GM21619 (cell line): ENCODE data around the gene EDDM3A.

Experiments used
- ATAC-seq: cut with Tn5 transposase; IDR thresholded peaks from one replicate; pipeline ENCODE4 v1.9.1; 2021; ENCODE audit not compliant: unreplicated experiment

Gene EDDM3A

GRCh38 chr14:20782280-20782890 lies 36.7 kb downstream of the EDDM3A start:
- ATAC-seq, result peak; percentile 44

DNA sequence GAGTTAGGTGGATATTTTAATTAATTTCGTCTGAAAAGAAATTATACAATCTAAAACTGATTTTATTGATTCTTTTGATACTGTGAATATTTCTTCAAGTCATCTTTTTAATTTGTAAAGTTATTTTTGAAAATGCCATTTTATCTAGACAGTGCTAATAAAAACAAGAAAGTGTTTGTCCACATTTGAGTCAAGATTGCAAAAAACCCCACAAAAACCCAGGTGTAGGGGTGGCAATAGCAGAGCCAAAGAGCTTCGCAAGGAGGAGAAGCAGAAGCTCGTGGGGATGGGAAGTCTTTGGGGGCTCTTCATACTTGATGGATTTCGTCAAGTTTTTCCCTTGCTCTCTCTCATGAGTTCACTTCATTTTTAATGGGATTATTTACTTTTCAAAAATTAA lies 41.3 kb downstream of the EDDM3A start:
- no peak for ATAC-seq

DNA sequence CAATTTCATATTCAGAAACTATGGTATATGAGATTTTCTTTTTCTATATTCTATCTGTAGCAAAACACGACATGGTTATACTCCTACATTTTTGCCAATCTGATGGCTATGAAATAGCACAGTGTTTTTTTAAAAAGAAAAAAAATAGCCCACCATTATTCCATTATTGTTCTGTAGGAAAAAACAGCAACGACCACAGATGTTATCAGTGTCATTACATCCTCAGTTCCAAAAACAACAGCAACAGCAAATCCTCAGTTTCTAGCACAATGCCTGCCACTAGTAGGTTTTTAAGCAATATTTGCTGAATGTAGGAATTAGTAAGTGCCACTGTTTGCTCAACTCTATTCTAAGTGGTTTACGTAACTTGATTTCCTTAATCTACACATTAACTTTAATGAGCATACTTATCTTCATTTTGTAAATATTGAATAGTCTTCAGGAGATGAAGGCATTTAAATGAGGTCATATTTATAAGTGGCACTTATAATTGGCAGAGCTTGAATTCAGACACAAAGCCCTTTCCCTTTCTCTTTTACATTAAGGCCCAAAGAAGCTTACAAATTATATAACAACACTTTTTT lies 43.6 kb downstream of the EDDM3A start:
- ATAC-seq, result no peak

- no peak for ATAC-seq
Observed at GRCh38 chr14:20790464-20791116, 44.9 kb downstream of the EDDM3A start.

DNA sequence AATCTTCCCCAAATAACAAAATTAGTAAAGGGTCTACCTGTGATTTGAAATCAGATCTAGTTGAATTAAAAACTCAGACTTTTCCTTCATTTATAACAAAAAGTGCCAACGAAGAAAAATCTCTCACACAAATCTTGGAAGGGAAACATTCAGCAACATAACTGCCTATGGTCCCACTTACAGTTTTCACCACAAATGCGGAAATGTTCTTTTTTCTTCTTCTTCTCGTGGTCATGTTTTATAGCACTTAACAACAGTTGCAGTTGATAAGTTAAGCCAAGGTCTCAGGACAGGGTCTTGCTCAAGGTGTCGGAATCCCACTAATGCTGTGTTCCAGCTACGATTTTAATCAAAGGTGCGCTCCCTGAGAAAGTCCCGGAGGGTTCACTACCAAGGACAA lies 45.5 kb downstream of the EDDM3A start:
- ATAC-seq, result no peak

DNA sequence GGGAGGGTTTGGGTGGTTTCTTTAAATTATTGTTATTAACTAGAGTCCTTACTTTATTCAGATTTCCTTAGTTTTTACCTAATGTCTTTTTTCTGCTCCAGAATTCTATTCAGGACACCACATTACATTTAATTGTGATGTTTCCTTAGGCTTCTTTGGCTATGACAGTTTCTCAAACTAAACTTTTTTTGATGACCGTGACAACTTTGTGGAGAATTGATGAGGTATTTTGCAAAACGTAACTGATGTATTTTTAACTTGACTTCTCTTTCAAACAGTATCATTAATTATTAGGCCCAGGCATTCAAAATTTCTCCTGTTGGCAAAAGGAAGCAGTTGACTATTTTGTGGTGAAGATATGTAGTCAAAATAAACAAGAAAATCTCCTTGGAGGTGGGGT lies 45.9 kb downstream of the EDDM3A start:
- ATAC-seq, result no peak

DNA sequence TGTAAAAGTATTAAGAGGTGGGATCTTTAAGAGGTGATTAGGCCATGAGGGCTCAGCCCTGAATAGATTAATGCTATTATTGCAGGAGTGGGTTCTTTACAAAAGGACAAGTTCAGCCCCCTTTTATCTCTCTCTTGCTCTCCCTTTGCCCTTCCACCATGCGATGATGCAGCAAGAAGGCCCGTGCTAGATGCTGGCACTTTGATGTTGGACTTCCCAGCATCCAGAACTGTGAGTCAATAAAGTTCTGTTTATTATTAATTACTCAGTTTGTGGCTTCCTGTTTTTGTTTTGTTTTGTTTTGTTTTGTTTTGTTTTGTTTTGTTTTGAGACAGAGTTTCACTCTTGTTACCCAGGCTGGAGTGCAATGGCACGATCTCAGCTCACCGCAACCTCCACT lies 46.9 kb downstream of the EDDM3A start:
- ATAC-seq, result no peak

- no peak for ATAC-seq
Observed at GRCh38 chr14:20794644-20795369, 49.1 kb downstream of the EDDM3A start.

DNA sequence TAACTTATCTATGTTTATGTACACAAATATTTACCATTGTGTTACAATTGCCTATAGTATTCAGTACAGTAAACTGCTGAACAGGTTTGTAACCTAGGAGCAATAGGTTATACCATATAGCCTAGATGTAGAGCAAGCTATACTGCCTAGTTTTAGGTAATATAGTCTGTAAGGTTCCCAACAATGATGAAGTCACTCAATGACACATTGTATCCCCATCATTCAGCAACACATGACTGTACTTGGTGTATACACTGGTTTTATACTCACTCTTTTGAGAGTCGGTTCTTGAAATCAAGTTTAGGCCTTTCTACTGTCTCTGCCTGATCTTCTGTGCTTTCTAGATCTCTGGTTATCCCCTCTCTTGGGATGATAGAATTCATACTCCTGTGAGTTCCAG lies 51.5 kb downstream of the EDDM3A start:
- no peak for ATAC-seq
